Stimulated activated CD8-positive, alpha-beta memory T cell treated with anti-CD3 and anti-CD28 coated beads, Interleukin-12 subunit alpha, Interleukin-12 subunit beta, amount 100 ng/mL, for 24 hours (primary cell): ENCODE results near the gene EFCAB5.
"Not testable (repeated sequence)": the region's sequence is repeated elsewhere in the genome, so short reads cannot be mapped to it uniquely, and the experiment has no call there.

Experiments
- DNase-seq: peaks from one replicate; pipeline ENCODE4 v3.0.0-alpha.2; 2020; ENCODE audit errors: extremely low read depth

EFCAB5 gene

DNA sequence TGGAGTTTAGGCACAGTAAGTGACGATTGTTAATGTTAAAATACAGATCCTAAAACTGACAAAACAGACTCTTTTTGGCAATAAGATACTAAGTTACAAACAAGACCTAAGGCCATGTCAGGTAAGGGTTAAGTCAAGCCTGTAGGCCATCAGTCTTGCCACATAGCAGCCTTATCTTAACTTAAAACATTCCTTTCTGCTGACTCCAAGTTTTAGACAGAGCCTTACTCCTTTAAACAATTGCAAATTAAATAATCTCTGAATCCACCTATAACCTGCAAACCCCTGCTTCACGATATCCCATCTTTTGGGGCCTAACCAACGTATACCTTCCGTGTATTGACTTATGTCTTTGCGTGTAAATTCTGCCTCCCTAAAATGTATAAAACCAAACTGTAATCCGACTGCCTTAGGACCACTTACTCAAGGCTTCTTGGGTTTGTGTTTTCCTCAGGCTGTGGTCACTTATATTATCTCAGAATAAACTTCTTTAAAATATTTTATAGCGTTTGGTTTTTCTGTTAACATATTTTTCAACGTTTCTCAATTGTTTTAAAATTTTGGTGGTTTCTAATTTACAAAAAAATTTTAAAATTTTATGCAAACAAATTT lies 64.4 kb downstream of the EFCAB5 start:
- no peak for DNase-seq

DNA sequence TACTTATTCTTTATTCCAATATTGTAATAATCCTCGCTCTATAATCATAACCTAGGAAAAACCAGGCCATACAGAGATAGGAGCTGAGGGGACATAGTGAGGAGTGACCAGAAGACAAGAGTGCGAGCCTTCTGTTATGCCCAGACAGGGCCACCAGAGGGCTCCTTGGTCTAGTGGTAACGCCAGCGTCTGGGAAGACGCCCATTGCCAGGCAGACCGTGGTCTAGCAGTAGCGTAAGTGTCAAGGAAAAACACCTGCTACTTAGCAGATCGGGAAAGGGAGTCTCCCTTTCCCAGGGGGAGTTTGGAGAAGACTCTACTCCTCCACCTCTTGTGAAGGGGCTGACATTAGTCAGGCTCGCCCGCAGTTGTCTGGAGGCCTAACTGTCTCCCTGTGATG lies 70.5 kb downstream of the EFCAB5 start:
- DNase-seq: not testable (repeated sequence)

DNA sequence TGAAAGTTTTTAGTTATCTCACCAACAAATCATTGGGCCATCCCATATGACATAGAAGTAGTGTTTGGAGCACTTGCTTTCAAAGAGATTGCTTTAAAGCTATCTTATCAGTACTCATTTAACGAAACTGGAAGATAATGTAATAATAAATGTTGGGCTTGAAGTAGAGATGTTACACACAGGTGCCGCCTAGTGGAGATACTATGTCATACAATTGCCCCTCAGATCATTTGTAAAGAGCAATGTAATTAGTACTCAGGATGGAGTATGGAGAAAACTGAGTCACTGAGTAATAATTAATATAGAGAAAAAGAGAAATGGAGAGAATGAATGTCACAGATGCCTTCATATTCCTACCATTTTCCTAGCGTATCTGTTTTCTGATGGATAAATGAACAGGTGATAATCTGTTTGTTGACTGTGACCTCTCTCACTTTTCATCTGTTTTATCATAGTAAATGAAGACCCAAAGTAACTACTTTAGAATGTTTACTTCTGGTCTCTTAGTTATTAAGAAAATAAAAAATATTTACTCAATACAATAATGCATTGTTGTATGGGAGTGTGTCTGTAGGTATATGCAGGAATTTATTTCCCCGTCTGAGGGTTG lies 80.4 kb downstream of the EFCAB5 start:
- DNase-seq: no peak

DNA sequence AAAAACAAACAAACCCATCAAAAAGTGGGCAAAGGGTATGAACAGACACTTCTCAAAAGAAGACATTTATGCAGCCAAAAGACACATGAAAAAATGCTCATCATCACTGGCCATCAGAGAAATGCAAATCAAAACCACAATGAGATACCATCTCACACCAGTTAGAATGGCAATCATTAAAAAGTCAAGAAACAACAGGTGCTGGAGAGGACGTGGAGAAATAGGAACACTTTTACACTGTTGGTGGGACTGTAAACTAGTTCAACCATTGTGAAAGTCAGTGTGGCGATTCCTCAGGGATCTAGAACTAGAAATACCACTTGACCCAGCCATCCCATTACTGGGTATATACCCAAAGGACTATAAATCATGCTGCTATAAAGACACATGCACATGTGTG lies 83.9 kb downstream of the EFCAB5 start:
- DNase-seq: not testable (repeated sequence)

DNA sequence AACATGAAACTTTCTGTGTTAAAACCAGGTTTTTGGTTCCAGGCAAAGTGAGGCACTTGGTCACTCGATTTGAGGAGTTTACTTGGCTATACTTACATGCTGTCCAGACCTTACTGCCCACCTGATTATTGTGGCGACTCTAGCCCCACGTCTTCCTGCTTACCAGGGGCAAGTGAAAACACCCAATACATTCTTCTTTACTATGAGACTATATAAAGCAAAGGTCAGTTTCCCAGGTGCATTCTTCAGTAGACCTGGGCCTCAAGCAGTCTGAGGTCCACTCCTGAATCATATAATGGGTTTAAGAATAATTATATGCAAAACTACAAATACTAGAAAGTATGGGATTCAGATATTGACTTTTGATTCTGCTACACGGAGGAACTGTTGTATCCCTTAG lies 86.2 kb downstream of the EFCAB5 start:
- DNase-seq: no peak

DNA sequence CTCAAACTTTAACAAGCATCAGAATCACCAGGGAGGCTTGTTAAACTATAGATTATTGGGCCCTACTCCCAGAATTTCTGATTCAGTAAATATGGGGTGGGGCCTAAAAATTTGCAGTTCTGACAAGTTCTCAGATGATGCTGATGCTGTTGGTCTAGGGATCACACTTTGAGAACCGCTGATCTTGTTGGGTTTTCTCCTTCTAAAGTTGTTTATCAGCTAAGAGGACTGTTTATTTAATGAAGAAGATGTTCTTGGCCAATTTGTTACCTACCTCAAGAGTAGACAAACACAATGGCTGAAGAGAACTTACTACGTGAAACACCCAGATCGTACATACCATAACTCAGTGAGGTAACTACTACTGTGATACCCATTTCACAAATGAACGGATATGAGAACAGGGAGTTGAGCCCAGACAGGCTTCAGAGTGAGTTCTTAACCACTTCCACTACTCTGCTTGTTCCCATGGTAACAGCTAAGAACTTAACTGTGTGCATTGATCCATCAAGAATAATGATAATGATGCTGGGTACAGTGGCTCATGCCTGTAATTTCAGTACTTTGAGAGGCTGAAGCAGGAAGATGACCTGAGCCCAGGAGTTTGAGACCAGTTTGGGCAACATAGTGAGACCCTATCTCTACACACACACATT lies 89.9 kb downstream of the EFCAB5 start:
- DNase-seq: no peak

DNA sequence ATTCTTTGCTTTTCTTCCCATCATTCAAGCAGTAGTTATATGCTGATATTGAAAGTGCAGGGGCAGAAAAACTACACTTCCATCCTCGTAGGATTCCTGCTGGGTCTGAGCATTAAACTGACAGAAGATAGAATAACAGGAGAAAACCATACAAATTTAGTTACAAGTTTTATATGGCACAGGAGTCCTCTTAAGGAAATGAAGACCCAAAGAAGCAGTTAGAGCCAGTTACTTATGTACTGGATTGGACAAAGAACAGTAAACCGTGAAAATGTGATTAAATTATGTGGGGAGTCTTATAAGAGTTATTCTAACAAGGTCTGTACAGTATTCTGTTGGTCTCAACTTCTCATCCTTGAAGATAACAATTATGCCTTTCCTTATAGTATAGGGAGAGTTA lies 93.9 kb downstream of the EFCAB5 start:
- DNase-seq: no peak

DNA sequence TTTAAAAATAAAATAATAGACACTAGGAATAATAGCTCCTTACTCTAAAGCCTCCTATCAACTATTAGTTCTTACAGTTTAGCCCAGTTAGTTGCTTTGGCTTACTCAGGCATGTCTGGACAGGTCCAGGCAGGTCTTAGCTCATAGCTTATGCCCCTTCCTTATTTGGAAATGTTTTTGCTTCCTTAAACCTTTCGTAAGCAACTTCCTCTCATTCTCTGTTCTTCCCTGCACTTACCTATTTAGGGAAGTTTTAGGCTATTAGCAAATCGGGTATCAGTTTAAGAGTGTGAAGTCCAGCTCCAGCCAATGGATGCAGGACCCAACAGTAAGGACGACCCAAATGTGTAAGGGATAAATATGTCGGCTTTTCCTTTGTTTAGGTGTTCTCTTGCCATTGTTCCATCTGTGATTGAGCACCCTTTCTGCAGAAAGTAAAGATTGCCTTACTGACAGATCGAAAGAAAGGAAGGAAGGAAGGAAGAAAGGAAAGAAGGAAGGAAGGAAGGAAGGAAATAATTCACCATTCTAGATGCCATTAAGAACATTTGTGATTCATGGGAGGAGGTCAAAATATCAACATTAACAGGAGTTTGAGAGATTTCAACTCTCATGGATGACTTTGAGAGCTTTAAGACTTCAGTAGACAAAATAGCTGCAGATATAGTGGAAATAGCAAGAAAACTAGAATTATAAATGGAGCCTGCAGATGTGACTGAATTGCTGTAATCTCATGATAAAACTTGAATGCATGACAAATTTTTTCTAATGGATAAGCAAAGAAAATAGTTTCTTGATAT lies 99.5 kb downstream of the EFCAB5 start:
- DNase-seq: not testable (repeated sequence)

DNA sequence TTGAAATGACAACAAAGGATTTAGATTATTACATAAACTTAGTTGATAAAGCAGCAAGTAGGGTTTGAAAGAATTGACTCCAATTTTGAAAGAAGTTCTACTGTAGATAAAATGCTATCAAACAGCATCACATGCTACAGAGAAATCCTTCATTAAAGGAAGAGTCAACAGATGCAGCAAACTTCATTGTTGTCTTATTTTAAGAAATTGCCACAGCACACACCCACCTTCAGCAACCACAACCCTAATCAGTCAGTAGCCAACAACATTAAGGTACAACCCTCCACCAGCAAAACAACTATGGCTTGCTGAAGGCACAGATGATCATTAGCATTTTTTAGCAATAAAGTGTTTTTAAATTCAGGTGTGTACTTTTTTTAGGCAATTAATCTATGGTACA lies 100.1 kb downstream of the EFCAB5 start:
- no peak for DNase-seq

DNA sequence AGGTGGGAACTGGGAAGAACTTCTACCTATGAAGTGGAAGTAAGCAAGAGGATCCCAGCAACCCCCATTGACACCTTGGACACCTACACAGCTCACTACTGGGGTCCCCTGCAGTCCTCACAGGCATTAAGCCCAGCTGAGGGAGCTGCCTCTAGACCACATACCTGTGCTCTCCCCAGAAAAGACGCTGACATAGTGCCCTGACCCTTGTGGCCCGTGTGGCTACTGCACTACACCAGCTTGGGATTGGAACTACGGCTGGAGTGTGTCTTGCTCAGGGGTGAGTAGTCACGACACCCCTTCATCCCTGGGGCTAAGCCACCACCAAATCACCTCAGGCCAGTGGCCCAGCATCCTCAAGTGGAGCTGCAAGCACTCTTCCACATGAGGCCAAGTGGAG lies 120.9 kb downstream of the EFCAB5 start:
- no peak for DNase-seq

DNA sequence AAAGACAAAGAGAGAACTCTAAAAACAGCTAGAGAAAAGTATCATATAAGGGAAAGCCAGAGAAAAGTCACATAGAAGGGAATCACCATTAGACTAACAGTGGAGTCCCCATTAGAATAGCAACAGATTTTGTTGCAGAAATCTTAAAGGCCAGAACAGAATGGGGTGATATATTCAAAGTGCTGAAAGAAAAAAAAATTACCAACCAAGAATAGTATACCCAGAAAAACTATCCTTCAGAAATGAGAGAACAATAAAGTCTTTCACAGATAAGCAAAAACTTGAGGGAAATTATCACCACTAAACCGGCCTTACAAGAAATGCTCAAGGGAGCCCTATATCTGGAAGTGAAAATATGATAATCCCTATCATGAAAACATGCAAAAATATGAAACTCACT lies 123.3 kb downstream of the EFCAB5 start:
- no peak for DNase-seq

DNA sequence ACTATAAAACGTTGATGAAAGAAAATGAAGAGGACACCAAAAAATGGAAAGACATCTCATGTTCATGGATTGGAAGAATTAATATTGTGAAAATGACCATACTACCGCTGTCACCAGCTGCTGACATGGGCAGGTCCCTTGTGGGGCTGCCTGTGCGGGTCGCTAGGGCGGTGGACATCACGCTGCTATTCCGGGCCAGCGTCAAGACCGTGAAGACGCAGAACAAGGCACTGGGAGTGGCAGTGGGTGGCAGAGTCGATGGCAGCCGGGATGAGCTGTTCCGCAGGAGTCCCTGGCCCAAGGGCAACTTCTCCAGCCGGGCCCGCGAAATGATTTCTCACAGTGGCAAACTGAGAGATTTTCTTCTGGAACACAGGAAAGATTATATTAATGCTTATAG lies 127.0 kb downstream of the EFCAB5 start:
- no peak for DNase-seq

DNA sequence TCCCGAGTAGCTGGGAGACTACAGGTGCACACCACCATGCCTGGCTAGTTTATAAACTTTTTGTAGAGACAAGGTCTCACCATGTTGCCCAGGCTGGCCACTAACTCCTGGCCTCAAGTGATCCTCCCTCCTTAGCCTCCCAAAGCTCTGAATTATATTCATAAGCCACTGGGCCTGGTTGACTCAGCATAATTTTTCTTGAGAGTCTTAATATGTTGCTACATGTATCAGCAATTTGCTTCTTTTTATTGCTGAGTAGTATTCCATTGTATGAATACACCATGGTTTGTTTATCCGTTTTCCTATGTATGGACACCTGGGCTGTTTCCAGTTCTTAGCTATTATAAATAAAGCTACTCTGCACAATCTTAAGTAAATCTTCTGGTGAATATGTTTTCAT lies 132.8 kb downstream of the EFCAB5 start:
- no peak for DNase-seq

DNA sequence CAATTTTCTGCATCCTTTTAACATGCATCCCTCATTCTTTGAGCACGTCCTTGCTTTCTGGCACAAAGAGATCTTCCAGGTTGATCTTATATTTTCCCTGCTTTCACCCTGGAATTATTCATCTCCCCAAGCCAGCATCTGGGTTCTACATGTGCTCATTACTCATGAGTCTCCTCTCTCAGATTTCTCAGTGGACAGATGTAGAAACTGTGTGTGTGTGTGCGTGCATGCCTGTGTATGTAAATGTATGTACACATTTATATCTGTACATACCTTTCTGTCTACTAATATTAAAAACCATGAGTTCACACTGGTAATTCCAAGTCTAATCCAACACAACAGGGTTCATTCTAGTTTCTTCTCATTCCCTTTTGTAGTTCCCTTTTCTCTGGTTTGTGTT lies 133.3 kb downstream of the EFCAB5 start:
- no peak for DNase-seq

DNA sequence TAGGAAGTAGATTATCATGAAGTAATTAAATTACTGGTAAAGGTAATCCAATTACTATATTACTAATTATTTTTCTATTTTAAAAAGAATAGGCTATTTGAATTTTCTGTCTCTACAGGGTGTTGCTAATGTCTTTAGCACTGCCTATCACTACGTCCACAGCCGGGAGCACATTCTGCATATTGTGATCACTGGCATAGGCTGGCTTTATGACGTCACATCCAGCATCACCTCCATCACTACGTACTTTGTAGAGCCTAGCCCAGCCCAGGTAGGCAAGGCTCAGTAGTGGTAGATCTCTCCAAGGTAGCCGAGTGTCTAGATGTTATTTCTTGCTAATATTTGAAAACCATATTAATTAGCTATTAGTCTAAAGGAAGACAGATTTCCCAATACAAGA lies 141.3 kb downstream of the EFCAB5 start:
- no peak for DNase-seq

DNA sequence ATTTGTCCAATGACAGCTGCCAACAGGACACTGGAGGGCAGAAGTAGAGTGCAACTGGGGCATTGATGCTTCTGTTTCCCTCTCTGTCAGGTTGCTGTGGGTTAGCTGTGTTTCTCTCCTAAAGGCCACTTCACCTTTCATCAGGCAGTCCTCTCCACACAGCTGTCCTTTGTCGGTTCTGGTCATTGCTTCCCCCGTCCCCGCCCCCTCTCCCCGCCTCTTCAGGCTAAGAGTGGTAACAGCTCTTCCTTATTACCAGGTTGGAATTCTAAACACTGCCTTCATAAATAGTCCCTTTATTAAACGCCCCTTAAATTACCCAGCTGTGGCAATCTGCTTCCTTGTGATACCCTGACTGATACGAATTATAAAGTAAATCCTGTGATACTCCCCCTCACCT lies 143.4 kb downstream of the EFCAB5 start:
- DNase-seq: no peak

DNA sequence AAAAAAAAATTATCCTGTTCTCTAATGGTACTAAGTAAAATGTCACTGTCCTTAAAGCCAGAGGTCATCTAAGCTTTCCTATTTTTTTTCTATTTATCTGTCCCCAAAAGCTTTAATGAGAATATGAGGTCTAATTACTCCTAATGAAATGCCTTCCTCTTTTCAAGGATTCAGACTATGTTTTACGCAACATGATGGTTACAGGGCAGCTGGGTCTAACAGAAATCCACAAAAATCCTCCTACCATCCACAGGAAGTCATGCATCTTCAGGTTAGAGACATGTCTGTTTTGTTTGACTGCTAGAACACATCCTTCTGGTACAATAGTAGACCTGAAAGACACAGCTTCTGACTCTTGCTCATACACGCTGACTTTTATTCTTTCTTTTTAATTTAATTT lies 145.5 kb downstream of the EFCAB5 start:
- no peak for DNase-seq

DNA sequence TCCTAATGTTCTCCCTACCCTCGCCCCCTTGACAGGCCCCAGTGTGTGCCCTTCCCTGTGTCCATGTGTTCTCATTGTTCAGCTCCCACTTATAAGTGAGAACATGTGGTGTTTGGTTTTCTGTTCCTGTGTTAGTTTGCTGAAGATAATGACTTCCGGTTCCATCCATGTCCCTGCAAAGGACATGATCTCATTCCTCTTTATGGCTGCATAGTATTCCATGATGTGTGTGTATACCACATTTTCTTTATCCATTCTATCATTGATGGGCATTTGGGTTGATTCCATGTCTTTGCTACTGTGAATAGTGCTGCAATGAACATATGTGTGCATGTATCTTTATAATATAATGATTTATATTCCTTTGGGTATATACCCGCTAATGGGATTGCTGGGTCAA lies 146.0 kb downstream of the EFCAB5 start:
- DNase-seq: not testable (repeated sequence)

DNA sequence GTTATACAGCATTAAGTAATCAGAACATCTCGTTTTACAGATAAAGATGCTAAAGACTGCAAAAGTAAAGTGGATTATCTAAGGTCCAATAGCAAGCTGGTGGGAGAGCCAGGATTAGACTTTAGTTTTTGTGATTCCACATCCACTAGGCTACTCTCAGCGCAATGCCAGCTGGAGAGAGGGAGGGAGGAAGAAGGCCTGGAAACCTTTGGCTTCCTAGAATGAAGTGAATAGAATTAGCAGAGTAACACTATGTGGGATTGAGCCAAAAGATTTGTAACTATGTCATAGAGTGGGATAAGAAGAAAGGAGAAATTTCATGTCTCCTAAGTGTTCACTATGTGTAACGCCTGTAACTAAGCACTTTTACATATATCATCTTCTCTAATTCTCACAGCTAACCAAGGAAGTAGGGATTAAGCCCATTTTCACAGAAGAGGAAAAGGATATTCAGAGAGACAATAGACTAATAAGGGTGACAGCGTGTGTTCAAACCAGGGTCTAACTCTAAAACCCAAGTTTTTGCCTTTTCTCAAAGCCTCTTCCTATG lies 149.8 kb downstream of the EFCAB5 start:
- no peak for DNase-seq

DNA sequence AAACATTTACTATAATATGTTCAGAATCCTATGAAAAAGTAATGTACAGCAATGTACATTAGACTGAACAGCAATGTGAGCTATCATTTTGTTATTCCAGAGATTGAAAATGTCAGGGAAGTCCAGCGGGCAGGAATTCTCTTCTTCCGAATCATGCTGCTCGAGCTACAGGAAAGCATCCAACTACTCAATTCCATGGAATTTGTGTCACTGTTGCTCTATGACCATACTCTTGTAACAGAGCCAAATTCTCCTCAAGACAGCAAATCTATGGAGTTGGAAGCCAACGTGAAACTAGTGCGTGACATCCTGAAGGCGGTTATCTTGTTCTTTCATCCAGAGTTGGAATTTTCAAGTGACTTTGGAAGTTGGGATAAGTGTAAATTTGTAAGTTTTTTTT lies 150.3 kb downstream of the EFCAB5 start:
- DNase-seq: no peak

DNA sequence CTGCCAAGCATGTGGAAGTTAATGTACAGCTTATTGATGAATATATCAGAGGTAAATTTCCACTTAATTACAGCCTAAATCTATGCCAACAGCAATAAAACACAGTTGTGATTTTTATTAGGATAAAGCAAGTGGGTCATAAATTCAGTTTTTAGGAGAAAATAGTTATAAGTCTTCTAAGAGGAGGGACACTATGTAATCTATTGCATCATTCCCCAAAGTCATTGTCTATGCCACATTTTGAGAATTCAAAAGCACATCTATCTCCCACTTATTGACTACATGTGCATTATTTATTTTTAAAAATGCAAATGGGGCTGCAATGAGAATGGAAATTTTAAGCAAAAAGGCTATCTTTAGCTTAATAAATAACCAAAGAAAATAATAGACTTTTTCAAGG lies 151.5 kb downstream of the EFCAB5 start:
- DNase-seq: no peak

DNA sequence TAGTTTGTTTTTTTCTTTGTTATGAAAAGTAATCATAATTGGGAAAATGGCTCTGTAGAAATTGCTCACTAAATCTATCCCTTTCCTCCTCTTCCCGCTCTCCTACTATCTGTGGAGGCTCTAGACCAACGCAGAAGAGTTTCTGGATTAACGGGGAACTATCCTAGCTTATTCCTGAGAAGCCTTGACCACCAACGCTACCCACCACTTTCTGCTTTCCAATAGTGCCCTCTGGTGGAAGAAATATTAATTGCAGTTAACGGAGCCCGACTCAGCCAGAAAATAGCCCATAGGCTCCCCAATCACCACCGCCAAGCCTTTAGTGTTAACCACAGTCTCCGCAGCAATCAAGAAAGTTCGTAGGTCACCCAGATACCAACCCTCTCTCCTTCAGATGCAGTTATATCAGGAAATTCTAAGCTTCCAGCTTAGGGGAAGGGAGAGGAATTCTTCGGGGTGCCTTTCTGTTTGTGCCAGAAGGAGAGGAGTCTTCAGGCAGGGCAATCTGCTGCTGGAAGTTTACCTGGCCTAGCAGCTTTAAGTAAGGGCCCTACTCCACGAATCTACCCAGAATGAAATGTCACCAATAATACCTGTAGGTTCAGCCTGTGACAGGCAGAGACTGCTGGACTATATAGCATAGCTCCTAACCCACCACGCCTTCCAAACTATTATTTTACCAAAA lies 152.2 kb downstream of the EFCAB5 start:
- DNase-seq: no peak
